Middle frontal gyrus (tissue), 1 donor: ENCODE results near the gene TRIM49D1.
"Not testable (repeated sequence)": the region's sequence is repeated elsewhere in the genome, so short reads cannot be mapped to it uniquely, and the experiment has no call there.

Source experiments
- DNase-seq: peaks from one replicate; pipeline ENCODE4 v3.0.0-alpha.2; 2015; ENCODE audit warnings: low spot score; ENCODE audit errors: extremely low spot score

Gene TRIM49D1, protein sequence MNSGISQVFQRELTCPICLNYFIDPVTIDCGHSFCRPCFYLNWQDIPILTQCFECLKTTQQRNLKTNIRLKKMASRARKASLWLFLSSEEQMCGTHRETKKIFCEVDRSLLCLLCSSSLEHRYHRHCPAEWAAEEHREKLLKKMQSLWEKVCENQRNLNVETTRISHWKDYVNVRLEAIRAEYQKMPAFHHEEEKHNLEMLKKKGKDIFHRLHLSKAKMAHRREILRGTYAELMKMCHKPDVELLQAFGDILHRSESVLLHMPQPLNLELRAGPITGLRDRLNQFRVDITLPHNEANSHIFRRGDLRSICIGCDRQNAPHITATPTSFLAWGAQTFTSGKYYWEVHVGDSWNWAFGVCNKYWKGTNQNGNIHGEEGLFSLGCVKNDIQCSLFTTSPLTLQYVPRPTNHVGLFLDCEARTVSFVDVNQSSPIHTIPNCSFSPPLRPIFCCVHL

DNA sequence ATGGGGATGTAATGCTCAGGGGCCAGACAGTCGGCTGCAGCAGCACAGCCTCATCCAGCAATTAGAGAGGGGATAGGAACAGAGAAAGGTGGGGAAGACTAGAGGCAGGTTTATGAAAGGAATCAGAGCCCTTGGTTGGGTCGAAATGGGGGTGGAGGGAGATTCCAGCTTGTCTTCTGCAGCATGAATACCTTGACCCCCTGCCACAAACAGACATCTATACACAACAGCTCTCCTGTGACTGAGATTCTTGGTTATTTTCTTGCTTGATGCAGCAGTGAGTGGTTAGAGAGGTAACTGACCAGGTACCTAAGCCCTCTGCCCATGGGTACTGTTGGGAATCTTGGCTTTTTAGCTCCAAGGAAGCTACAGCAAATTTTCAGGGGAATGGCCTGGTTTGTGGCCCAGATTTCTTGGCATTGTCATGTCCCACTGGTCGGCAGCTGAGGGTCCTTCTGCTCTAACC lies at the start of gene TRIM49D1:
TSS of gene TRIM49D1 (minus strand) at position 51 of the 466 bp plus-strand sequence. CDS start 4,535 bp downstream, outside the sequence.
- DNase-seq = no peak

DNA sequence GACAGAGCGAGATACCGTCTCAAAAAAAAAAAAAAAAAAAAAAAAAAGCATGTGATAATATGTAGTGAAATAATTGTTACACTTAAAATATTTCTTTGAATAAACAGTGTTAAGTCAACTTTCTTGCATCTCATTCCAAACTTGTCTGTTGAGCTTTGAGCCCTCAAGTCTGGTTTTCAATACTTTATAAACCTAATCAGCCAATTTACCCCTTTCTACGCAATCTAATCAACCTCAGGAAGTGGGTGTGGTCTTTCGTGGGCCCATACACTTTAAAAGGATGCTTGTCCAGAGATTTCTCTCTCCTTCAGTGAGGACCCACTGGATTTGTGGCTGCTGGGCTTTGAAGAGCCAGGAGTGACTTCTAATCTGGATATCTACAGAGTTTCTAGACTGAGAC lies 43.7 kb upstream of the TRIM49D1 start, which contains the start of gene TRIM64:
TSS of gene TRIM64 (plus strand) at position 301 of the 400 bp plus-strand sequence. CDS start 2,467 bp downstream, outside the sequence.
- not testable (repeated sequence) for DNase-seq

DNA sequence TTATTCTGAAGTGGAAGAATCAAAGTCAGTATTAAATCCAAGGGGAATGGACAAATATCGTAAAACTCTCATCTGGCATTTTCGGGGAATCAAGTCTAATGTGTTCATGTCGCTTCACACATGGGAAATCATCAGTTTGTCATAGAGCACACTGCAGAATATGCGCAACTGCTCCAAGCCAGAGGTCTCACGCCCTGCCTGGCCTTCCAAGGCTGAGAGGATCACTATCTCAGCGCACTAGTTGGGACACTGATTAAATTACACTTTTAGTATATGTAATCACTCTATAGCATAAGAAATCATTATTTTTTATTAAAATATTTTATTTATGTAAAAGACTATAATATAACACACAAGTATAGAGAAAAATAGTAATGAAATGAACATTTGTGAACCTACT lies 38.8 kb upstream of the TRIM49D1 start:
- DNase-seq = not testable (repeated sequence)

DNA sequence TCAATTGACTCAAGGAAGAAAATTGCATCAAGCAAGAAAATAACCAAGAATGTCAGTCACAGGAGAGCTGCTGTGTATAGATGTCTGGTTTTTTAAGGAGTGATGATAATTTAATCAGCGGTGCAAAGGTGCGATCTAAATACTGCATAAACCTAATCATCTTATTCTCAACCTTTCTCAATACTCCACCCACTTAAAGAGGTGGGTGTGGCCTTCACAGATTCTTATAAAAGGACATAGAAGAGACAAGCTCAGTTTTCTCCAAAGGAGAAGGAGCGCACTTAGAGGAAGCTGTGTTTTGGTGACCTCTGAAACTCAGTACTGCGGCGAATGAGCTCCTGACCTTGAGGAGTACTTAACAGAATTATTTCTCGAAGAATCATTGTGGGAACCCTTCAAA lies 1.7 kb upstream of the TRIM49D1 start, which contains the start of gene TRIM49D2:
TSS of gene TRIM49D2 (plus strand) at position 301 of the 400 bp plus-strand sequence. CDS start 2,698 bp downstream, outside the sequence.
- not testable (repeated sequence) for DNase-seq

DNA sequence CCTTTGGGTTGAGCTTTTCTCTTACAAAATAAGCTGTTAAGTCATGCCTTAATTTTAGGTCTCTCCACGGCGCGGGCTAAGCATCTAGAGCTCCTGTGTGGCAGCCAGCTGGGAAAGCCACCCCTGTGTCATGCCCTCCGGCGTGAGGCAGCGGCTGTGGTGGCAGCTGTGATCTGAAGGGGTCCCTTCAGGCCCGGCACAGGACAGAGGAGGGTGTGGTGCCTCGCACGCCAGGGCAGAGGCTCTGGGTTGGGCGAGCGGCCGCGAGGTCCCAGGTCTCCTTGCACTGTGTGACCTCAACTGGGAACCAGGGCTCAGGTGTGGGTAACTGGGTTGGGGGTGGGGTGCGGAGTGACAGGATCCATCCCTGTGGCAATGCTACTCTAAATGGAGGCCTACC lies 21.2 kb downstream of the TRIM49D1 start:
- DNase-seq = not testable (repeated sequence)

DNA sequence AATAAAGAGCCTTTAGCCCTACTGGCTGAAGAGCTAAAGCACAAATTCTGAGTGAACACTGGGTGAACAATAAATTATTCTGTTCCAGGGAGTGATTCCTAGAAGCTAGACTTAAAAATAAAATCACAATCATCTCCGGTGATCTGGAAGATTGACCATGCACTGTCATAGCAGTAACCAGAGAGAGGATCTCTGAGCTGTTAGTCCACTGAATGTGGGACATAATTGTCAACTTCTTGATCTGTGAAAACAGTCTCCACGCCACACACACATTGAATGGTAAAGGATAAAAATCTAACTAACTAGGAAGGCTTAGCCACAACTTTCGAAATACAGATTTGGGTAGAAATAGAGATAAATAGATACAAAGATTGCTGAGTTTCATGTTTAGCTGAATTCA lies 28.8 kb downstream of the TRIM49D1 start:
- DNase-seq = not testable (repeated sequence)

DNA sequence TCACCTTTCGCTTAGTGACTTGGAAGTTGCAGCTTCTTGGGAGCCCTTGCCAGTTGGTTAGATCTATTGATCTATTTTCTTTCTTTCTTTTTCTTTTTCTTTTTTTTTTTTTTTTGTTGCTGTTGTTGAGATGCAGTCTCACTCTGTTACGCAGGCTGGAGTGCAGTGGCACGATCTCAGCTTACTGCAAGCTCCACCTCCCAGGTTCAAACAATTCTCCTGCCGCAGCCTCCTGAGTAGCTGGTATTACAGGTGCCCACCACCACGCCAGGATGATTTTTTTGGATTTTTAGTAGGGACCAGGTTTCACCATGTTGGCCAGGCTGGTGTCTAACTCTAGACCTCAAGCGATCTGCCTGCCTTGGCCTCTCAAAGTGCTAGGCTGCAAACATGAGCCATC lies 44.5 kb downstream of the TRIM49D1 start:
- DNase-seq = not testable (repeated sequence)

DNA sequence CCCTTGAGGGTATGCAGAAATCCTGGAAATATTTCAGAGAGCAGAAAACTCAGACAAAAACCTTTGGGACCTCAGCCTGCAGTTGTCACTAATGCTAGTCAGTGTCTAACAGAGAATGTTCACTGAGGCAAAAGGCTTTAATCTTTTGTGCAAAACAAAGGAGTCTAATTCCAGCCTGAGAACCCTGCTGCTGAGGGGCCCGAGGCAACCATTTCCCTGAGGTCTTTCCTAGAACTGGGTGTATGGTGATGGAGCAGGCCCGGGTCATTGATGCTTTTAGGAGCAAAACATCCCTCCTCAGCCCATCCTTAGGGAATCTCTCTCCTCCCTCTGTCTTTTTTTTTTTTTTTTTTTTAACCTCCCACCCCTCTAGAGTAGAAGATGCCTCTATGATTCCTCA lies 49.5 kb downstream of the TRIM49D1 start:
- DNase-seq = not testable (repeated sequence)

DNA sequence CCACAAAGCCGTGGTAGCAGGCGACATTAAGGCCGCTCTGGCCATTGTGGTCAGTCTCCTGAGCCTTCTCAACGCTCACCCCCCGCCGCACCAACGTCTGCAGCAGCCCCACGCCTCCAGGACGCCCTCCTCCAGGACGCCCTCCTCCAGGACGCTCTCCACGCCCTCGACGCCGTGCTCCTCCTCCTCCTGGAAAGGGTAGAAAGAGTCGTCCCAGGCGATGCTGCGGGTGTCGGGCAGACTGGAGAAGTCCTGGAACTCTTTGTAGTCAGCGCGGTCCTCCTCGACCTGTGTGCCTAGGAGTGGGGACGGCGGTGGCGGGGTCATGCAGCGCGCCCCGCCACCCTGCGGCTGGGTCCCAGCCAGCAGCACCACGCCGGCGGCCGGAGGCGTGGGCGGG lies 56.8 kb downstream of the TRIM49D1 start:
- DNase-seq = not testable (repeated sequence)

DNA sequence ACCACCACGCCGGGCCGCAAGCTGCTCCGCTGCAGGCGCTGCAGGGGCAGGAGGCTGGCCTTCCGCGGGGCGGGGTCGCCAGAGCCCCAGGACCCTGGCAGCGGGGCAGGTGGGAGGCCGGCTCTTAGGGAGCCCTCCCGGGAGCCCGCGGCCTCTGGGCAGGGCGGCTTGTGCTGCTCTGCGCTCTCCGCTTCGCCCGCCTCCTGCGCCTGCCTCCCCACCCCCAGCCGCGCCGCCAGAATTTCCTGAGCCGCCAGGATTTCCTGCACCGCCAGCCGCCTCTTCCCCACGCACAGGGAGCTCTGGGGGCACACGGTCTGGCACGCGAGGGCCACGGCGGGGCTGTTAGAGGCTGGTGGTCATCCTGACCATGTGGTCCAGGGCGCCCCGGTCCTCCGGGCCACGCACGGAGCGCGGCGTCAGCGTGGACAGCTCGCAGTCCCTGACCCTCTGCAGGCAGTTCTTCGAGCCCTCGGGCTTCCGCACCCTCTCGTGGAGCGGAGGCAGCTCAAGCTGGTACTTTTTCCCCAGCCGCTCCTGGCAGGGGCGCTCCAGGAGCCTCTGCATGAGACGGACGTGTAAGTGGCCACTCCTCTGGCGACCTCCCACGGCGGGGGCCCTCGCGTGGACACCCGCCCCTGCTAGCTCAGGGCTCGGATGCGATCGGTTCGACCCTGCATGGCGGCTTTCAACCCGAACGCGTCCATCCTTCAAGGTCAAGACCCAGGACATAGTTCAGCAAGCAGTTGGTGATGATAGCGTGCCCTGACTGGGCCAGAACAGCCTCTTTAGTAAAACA lies 57.9 kb downstream of the TRIM49D1 start:
- DNase-seq = peak; percentile 2
